Stimulated activated CD8-positive, alpha-beta memory T cell treated with anti-CD3 and anti-CD28 coated beads, Interleukin-4, amount 100 ng/mL, for 48 hours (primary cell): Measurements from ENCODE around the gene SYT1.

Experiments used
- DNase-seq: peaks from one replicate; pipeline ENCODE4 v3.0.0-alpha.2; 2020

Gene SYT1

DNA sequence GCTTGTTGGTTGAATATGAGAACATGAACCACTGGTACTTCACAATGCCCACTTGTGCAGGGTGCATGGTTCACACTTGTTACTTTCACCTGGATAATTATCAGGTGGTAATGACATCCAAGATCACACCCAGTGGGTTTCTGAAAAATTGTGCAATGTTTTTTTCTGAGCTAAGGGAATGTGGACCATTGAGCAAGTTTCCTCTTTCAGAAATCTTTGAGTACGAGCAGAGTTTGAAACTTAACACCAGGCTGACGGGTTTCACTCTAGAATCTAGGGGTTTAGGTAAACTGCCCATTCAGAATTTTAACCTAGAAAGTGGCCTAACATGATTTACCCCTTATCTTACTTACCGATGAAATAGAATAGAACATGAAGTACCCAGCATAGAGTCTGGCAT lies 436.6 kb downstream of the SYT1 start:
- DNase-seq: no peak

- DNase-seq: no peak
Measured at GRCh38 chr12:79302162-79302814, 437.7 kb downstream of the SYT1 start.

GRCh38 chr12:79307340-79307739 lies 442.8 kb downstream of the SYT1 start:
- no peak for DNase-seq

- DNase-seq: no peak
Measured at GRCh38 chr12:79309039-79309438, 444.5 kb downstream of the SYT1 start.

- DNase-seq: no peak
Measured at GRCh38 chr12:79317179-79317847, 452.7 kb downstream of the SYT1 start.

DNA sequence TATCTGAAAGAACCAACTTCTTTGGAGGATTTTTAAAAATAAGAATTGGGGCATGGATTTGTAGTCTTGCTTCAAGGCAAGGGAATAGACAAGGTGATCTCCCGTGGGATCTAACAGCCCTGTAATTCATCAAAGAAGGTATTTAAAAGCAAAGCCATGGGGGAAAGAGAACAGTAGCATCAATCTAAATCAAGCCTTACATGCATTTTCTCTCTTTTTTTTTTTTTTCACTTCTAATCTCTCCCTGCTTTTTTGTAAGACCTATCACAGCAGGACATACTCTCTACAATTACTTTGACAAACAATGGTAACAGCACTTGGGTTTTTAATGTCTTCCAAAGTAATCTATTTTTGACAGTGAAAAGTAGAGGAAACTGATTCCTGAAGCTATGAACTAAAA lies 458.3 kb downstream of the SYT1 start:
- no peak for DNase-seq

GRCh38 chr12:79324571-79324970 lies 460.0 kb downstream of the SYT1 start:
- no peak for DNase-seq

GRCh38 chr12:79326222-79326621 lies 461.6 kb downstream of the SYT1 start:
- DNase-seq: no peak

DNA sequence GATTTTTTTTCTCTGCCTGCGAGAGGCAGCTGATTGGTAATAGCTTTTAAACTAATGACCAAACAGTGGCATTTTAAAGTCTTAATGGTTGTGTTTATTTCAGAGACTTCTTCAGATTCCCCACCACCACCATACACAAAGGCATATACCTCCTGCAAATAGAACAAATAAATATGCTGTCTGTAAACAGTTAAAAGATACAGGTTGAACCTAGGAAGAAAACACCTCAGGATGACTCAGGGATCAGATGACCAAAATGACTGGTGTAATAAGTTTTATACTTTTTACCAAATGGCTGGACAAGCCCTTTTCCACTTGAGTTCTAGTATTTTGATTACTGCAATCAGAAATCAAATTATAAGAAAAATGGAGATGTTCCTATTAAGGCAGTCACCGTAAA lies 462.1 kb downstream of the SYT1 start:
- no peak for DNase-seq

GRCh38 chr12:79327465-79327864 lies 462.9 kb downstream of the SYT1 start:
- no peak for DNase-seq

GRCh38 chr12:79329933-79330332 lies 465.4 kb downstream of the SYT1 start:
- no peak for DNase-seq

GRCh38 chr12:79331870-79332269 lies 467.3 kb downstream of the SYT1 start:
- DNase-seq: no peak

DNA sequence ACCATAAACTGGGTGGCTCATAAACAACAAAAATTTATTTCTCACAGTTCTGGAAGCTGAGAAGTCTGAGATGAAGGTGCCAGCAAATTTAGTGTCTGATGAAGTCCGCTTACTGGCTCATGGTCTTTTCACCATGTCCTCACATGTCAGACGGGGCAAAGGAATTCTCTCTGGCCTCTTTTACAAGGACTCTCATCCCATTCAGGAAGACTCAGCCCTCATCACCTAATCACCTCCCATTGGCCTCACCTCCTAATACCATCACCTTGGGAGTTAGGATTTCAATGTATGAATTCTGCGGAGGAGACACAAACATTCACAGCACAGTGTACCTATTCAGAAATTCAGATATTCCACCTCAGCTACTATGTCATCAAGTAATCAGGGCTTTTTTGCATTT lies 468.6 kb downstream of the SYT1 start:
- no peak for DNase-seq

GRCh38 chr12:79337662-79338290 lies 473.2 kb downstream of the SYT1 start:
- no peak for DNase-seq

GRCh38 chr12:79344855-79345847 lies 480.6 kb downstream of the SYT1 start:
- DNase-seq: no peak

GRCh38 chr12:79347866-79348265 lies 483.3 kb downstream of the SYT1 start:
- no peak for DNase-seq

GRCh38 chr12:79351251-79351650 lies 486.7 kb downstream of the SYT1 start:
- DNase-seq: no peak

- no peak for DNase-seq
Measured at GRCh38 chr12:79356216-79356615, 491.6 kb downstream of the SYT1 start.

DNA sequence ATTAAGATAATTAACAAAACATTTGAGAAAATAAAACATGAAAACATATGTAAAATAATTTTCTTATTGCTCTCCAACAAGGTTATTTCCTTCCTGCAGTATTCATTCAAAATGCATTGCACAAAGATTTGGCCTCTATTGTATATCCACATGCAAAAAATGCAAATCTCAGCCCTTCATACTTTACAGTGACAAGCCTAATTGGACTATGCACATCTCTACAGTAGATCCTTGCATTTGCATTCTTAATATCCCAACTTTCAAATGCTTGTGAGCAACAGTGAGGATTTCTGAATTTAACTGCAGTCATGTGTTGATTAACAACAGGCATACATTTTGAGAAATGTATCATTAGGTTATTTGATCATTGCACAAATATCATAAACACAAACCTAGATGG lies 492.5 kb downstream of the SYT1 start:
- no peak for DNase-seq

DNA sequence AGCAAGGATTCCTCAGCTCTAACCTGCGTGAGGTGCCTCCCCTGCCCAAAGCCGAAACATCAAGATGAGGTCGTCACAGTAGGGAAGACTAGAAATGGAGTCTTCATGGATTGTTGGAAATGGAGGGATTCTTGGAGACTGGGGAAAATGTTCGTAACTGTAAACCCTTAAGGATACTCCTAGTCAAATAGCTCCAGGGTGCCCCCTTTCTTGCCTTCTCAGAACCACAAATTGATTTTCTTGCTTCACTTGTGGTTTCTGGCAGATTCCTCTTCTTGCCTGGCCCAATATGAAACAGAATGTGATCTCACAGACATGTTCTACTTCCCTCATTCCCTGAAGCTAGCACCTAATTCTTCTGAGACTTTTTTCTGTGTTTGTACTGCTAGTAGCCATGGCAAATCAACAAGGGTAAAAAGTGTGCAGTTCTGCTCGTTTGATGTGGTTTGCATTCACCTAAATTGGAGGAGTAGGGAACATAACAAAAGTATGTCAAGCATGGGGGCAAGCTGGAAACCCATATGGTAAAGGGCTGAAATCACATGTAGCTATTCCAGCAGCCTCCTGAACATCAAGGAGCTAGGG lies 494.2 kb downstream of the SYT1 start:
- DNase-seq: no peak

DNA sequence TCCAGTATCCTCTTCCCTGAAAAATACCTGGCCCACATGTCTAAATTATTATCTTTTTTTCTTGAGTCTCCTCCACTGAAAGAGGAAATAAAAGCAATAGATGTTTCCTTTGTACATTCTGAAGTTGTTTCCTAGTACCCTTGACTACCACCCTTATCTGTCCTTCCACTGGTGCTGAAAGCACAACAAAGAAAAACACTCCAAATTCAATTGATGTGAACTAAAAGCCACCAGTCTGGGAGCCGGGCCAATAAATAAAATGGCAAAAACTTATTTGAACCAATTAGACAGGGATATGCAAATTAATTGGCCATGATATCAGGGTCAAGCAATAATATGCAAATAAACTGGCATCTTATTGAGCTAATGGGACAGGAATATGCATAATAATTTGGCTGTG lies 495.7 kb downstream of the SYT1 start:
- no peak for DNase-seq

DNA sequence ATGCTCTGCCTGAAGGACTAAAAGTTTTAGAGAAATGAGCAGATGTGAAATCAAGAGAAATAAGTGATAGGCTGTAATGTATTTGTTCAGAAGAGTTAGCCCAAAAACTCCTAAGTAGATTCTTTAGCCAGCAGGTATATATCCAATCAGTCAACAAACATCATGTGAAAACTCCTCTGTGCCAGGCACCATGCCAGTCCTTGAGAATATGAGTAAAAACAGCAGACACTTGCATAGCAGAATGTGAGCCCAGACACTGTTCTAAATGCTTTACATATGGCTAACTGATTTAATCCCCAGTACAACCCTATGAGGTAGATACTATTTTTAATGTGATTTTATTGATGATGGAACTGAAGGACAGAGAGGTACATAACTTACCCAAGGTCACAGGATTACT lies 496.4 kb downstream of the SYT1 start:
- no peak for DNase-seq

GRCh38 chr12:79364197-79364596 lies 499.6 kb downstream of the SYT1 start:
- DNase-seq: no peak
